Fibroblast of skin of left biceps (primary cell): ENCODE data around the gene ELANE.
"Not testable (repeated sequence)": the region's sequence is repeated elsewhere in the genome, so short reads cannot be mapped to it uniquely, and the experiment has no call there.

ENCODE experiments used
- DNase-seq, 2 experiments: peaks; one replicate each; pipeline ENCODE4 v3.0.0-alpha.2; 2013; ENCODE audit warnings: low read depth in 2 of 2

ELANE gene

GRCh38 chr19:814152-815078, 37.7 kb upstream of the ELANE start:
- no peak for DNase-seq

GRCh38 chr19:815079-815774, 36.9 kb upstream of the ELANE start:
- no peak for DNase-seq

GRCh38 chr19:815775-816499, 36.2 kb upstream of the ELANE start:
- no peak for DNase-seq

- no peak for DNase-seq
These were observed 35.6 kb upstream of the ELANE start for GRCh38 chr19:816500-816857.

GRCh38 chr19:820212-820611, 31.9 kb upstream of the ELANE start:
- not testable (repeated sequence) for DNase-seq

- no peak for DNase-seq
These were observed 30.8 kb upstream of the ELANE start for GRCh38 chr19:821231-821824.

GRCh38 chr19:821825-822503, 30.1 kb upstream of the ELANE start, which contains the start of gene PLPPR3:
Gene PLPPR3 (minus strand): TSS chr19:821955. CDS start chr19:821559, 396 bp downstream.
- no peak for DNase-seq

- no peak for DNase-seq
These were observed 28.5 kb upstream of the ELANE start for GRCh38 chr19:823565-824121.

GRCh38 chr19:824885-825284, 27.2 kb upstream of the ELANE start:
- DNase-seq: no peak

GRCh38 chr19:825897-826644, 26.0 kb upstream of the ELANE start:
- DNase-seq: no peak

- no peak for DNase-seq
These were observed 24.8 kb upstream of the ELANE start for GRCh38 chr19:827314-827709.

GRCh38 chr19:827710-828321, 24.3 kb upstream of the ELANE start, which contains the start of gene AZU1:
Gene AZU1 (plus strand): TSS chr19:827837. CDS start chr19:827847, 10 bp downstream.
- DNase-seq: no peak

GRCh38 chr19:829129-829758, 22.9 kb upstream of the ELANE start:
- DNase-seq: no peak

- no peak for DNase-seq
These were observed 20.4 kb upstream of the ELANE start for GRCh38 chr19:831407-832369.

GRCh38 chr19:834216-834615, 17.9 kb upstream of the ELANE start:
- no peak for DNase-seq

GRCh38 chr19:835210-835810, 16.8 kb upstream of the ELANE start:
- DNase-seq: no peak

GRCh38 chr19:840519-841206, 11.4 kb upstream of the ELANE start, which contains the start of gene PRTN3:
Gene PRTN3 (plus strand): TSS chr19:840999. CDS start chr19:841009, 10 bp downstream.
- DNase-seq: no peak
